HG02623 (cell line): Measurements from ENCODE around the gene SNAI3.

Experiments
- ATAC-seq: cut with Tn5 transposase; IDR thresholded peaks from one replicate; pipeline ENCODE4 v1.9.1; 2021; ENCODE audit warnings: moderate library complexity; ENCODE audit not compliant: unreplicated experiment

SNAI3 gene

GRCh38 chr16:88705801-88706228, 19.5 kb upstream of the SNAI3 start:
- no peak for ATAC-seq

DNA sequence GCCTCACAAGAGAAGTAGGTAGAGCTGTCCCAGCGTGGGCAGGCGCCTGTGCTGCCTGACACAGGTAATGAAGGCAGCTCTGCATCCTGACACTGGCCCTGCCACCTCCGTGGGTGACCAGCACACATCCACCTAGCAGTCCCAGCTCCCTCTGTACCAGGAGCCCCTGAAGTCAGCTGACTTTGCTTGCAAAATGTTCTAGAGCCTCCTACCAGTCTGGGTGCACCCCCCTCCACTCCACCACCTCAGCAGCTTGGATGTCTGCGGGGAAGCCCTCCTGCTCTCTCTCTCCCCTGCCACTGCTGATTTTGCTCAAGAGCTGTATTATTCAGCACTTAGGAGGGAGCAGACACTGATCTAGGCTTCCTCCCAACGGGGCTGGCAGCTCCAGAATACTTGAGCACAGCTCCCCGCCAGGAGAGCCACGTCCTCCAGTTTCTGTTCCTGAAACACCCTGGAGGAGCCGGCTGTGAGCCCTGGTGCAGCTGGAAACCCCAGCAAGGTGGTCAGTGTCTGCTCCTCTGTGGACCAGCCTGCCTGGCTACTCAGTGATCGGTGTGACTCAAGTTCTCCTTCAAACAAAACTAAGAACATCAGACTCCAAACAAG, 18.9 kb upstream of the SNAI3 start:
- ATAC-seq = no peak

DNA sequence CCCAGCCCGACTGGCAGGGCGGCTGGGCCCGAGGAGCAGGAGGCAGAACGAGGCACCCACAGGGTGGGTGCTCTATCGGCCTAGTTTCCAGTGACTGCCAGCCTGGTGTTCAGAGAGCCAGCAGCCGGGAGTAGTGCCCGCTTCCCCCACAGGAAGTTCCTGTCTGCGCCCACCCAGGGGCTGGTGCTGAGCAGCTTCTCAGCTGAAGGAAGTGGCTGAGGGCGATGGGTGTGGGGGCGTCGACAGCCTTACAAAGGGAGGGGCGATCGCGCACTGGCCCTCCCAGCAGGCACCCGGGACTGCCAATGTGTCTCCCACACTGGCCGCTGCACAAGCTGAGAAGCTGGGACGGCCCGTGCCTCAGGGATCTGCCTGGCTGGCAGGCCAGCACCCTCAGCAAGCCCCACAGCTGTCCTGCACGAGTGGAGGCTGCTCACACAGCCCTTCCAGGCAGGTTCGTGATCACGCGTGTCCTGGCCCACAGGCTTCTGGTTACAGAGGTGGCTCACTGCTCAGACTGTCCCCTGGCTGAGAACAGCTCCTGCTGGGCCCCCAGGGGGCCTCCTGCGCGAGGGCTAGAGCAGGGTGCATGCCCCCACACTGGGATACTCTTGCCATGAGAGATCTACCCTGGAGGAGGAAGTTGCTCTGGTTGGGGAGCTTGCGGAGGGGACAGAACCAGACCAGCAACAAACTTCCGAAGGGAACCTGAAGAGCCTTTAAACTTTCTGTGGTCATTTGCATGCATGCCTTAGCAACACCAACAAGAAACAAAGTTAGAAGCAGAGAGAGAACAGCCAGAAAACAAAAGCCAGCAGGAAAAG, 17.4 kb upstream of the SNAI3 start:
- ATAC-seq = no peak

GRCh38 chr16:88702371-88703210, 16.3 kb upstream of the SNAI3 start:
- ATAC-seq = no peak

DNA sequence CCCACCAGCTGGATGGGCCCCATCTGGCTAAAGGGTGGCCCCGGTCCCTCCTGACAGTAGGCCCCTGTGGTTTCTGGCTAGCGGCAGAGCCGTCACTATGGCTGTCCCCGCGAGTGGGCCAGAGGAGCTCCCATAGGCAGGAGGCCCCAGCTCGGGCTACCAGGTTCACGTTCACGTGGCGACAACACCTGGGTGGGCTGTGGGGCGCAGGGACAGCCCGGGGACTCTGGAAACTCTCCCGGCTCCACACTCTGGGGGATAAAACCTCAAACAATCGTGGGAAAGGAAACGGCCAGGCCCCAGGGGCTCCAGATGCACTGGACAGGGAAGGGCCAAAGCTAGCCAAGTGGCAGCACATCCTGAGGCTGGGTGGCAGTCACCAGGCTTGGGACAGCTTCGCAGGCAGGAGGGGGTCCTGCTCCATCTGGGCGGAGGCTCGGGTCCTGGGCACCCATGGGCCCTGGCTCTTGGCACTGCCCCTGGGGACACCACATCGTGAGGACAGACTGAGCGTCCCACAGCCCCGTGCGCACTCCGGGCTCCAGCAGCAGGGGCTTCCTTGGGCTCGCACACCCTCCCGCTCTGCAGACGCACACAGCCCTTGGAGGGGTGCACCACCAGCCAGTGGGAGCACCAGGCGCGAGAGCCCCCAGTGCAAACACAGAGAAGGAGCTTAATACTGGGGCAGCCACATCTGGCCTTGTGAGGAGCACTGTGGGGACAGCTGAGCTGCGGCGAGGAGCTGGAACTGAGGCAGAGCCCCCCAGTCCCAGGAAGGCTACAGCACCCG, 15.5 kb upstream of the SNAI3 start:
- no peak for ATAC-seq

GRCh38 chr16:88700636-88701482, 14.6 kb upstream of the SNAI3 start:
- ATAC-seq = peak; percentile 52

GRCh38 chr16:88700322-88700635, 14.0 kb upstream of the SNAI3 start:
- no peak for ATAC-seq

DNA sequence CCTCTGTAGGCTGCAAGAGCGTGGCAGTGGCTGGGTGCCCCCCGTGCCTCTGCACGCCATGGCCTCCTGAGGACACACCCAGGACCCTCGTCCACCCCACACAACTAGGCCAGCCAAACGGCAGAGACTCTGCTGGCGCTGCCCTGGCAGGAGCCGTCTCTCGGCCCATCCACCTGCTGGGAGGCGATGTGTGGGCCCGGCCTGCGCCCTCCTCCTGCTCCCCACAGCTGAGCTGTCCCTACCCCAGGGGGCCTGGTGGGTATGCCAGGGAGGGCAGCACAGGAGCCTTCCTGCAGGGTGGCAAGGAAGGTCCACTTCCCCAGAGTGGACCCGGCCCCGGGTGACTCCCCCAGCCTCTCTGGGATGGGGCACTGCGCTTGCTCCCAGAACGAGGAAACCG, 12.9 kb upstream of the SNAI3 start:
- ATAC-seq = no peak

- no peak for ATAC-seq
These were observed 12.3 kb upstream of the SNAI3 start for GRCh38 chr16:88698646-88699045.

DNA sequence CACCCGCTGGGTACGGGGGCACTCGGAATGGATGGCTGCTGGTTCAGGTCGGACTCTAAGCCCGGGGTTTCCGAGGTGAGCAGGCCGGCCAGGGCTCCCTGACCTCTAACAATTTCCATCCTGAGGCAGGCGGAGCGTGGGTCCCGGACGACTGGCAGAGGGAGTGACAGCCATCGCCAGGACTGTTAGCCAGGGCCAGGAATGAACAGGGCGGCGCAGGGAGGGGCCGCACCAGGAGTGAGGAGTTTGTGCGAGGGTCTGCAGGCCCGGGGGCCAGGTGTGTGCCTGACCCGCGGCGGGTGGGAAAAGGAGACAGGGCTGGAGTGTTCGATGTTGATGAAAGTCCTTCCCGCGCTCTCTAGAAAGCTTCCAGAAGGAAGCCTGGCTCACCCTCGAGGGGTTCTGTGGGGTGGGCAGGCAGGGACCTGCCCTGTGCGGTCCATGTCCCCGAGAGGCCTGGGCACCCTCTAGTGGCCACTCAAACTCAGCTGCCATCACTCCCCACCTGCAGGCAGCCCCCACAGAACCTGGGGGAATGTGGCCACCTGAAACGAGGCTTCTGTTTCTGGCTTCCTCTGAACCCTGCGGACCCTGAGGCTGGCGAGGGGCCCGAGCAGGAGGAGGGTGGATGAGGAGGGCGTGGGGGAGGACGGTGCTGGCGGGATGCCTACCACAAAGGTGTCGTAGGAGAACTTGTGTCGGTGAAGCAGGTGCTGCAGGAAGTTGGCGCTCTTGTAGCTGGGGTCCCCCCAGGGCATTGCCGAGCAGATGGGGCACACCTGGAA, 11.7 kb upstream of the SNAI3 start:
- ATAC-seq = no peak

DNA sequence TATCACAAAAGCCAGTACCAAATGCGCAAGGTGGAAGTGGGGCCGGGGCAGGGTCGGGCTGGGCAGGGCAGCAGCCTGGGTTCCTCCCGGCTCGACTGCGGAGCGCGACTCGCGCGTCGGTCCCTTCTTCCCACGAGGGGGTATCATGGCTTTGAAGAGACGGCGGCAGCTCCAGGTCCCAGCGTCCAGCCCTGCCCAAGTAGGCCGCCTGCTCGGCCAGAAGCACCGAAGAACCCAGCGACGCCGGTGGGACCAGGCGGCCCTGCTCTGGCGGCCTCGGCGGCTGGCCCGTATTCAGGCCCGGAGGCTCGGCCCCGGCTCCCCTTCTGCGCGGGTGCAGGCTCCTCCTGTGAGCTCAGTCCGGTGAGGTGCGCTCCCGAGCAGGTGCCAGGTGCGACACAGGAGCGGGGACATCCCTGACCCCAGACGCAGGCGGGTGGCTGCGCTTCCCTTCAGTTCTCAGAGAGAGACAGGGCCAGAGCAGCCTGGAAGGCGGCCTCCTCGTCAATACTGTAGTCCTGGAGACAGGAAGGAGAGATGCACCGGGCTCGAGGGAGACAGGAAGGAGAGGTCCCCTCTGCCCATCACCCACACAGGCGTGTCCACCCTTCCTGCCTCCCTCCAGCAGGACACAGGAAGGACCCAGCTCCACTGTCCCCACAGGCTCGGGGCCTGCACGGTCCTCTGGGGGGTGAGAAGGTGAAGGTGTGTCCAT, 11.0 kb upstream of the SNAI3 start:
- no peak for ATAC-seq

- ATAC-seq = no peak
These were observed 10.1 kb upstream of the SNAI3 start for GRCh38 chr16:88696441-88696840.

DNA sequence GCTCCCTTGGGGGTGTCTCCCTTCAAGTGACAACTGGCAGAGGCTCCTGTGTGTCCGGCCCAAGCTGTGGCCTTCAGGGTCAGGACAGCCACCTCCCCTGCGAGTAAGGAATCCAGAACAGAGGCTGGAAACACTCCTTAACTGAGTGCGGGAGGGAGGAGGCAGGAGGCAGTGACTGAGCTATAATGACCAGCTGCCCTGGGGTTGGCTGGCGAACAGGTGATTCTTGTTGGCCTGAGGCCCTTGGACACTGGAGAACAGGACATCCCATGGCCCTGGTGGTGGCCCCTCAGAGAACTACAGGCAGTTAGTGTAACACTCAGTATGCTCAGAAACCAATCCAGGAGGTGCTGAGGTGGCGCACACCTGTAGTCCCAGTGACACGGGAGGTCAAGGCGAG, 9.4 kb upstream of the SNAI3 start:
- no peak for ATAC-seq

- ATAC-seq = no peak
These were observed 8.9 kb upstream of the SNAI3 start for GRCh38 chr16:88695218-88695617.

DNA sequence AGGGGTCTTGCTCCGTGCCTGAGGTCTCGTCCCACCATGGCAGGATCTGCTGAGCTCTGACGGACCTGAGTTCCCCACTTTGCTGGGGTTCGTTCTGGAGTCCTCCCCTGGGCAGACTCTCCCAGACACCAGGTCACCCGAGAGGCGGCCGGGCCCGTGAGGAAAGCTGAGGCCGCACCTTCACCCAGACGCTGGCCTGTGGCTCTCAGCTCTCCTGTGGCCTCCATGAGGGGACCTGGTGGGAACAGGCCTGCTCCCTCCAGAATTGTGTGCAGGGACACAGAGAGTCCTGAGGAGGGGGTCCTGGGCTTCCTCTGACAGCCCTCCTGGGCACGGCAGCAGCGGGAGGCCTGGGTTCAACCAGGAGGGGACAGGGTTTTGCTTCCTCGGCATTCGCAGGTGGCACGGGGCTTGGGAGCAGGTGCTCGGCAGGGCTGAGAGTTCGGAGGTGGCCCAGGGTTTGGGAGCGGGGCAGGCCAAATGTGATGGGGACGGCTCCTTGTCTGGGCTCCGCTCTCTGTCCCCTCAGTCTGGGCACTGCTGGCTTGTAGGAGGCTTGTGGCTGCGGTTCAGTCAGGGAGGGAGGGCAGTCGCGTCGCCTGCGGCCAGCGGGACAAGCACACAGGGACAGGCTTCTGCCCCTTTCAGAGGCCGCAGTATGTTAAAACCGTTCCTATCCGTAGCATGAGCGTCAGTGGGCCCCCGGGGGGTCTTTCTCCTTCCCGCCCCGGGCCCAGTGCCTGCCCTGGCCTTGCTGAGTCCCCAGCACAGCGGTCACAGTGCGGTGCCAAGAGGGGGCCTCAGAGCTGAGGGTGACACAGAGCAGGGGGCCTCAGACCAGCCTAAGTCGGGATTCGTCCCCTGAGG, 8.1 kb upstream of the SNAI3 start:
- no peak for ATAC-seq

GRCh38 chr16:88693420-88694177, 7.3 kb upstream of the SNAI3 start:
- no peak for ATAC-seq

DNA sequence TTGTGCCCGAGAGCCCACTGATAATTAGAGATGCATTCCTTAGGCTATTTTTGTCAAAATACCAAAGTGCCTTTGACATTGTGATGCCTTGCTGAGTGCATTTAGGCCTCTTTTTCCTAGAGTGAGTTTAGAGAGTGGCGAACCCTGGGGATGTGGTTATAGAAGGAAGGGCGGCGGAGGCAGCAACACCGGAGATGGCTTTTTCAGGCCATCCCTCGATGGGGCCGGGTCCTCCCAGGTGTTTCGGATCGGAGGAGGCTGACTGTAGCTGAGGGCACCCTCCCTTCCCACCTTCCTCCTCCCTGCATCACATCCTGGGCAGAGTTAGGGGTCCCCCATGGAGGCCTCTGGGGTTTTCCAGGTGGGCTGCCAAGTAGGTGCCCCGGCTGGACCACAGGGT, 6.6 kb upstream of the SNAI3 start:
- ATAC-seq = no peak
